Measurements from ENCODE around the gene TNFSF10. TPM values are rescaled to one million over a fixed set of nuclear protein-coding genes. Genes with fewer than 3 reads are reported as not detected.

Gene TNFSF10
- 0.10 to 0.21 TPM (median 0.10 TPM) in 3 of 5 replicates, not detected in the others for total RNA-seq (2022; extraction: Qiagen RNA extraction; ENCODE audit: low read depth)

GRCh38 chr3:172522871-172523818, at the start of gene TNFSF10:
Gene TNFSF10 (minus strand): TSS chr3:172523430. CDS start chr3:172523384, 46 bp downstream.

Other genes starting within 250 kb of the TNFSF10 start
- not detected in 5 replicates for gene GHSR, start 75.0 kb downstream of the TNFSF10 start, total RNA-seq (2022; extraction: Qiagen RNA extraction; ENCODE audit: low read depth)
- 33.9 to 43.7 TPM (median 35.0 TPM) in 5 replicates for gene NCEH1, start 187.6 kb upstream of the TNFSF10 start, total RNA-seq (2022; extraction: Qiagen RNA extraction; ENCODE audit: low read depth)
- 77.0 to 105 TPM (median 82.2 TPM) in 5 replicates for gene ECT2, start 227.3 kb upstream of the TNFSF10 start, total RNA-seq (2022; extraction: Qiagen RNA extraction; ENCODE audit: low read depth)

Measured in A549 treated with CpdA at 1 μM for 4 hours (cell line).